ENCODE results near the gene BBX. TPM values are rescaled to one million over a fixed set of nuclear protein-coding genes. Genes with fewer than 3 reads are reported as not detected.

The BBX gene
- total RNA-seq, 2 donors from 2014 or later, result 94.7 to 226 TPM

DNA sequence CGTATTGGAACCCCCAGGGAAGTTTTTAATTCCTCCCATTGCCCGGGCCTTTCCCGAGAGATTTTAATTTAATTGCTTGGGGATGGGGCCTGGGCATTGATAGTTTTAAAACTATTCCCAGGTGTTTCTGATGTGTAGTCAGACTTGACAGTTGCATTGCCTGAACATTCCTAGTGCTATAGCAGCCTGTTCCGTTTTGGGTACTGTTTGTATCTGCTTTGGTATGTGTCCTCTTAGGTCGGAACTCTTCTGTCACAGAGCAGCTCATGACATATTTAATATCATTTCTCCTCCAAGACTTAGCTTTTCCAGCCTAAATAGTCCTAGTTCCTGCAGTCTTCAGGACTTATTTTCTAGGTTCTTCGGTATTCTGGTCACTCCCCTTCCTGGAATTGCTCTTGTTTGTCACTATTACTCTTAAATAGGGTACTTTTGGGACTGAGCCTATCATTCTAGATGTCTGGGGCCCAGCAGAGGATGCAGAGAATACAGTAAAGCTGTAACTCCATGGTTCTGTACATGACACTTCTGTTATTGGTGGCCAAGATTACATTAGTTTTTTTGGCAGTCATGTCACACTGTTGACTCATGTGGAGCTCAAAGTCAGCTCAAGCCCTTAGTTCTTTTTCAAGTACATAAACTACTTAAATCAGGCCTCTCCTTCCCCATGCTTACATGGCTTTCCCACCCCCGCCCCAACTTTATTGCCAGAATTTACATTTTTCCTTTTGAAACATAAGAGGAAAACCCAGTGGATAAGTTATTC lies 81.5 kb downstream of the BBX start:
- H3K27ac ChIP-seq, result no peak overlapping the region

DNA sequence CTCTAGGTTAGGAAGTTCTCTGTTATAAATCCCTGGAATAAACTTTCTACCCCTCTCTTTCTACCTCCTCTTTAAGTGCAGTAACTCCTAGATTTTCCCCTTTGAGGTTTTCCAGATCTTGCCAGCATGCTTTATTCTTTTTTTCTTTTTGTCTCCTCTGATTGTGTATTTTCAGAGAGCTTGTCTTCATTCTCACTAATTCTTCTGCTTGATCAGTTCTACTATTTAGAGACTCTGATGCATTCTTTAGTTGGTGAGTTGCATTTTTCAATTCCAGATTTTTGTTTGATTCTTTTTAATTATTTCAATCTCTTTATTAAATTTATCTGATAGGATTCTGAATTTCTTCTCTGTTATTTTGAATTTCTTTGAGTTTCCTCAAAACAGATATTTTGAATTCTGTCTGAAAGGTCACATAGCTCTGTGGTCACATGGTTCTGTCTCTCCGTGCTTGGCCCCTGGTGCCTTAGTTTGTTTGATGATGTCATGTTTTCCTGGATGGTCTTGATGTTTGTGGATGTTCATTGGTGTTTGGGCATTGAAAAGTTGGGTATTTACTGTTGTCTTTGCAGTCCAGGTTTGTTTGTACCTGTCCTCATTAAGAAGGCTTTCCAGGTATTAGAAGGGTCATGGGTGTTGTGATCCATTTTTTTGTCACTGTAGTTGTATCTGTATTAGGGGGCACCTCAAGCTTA lies 89.2 kb downstream of the BBX start:
- Histone ChIP-seq H3K4me1 (replicated peaks) (no peaks in the 10 kb centered on the region), H3K27ac (no peak overlapping the region), H3K27me3 (replicated peaks; ENCODE audit: insufficient read depth) (no peaks in the 10 kb centered on the region), H3K4me3 (no peak overlapping the region), H3K9me3 (no peaks in the 10 kb centered on the region), H3K36me3 (no peaks in the 10 kb centered on the region)
- 95% methylated on average over 1 of the region's 1 CpG for WGBS
- intact Hi-C loops (cut with DNase I), result no loop called here
- DNase-seq (ENCODE audit: low spot score), result no peak
- TF ChIP-seq, protein P1, sequence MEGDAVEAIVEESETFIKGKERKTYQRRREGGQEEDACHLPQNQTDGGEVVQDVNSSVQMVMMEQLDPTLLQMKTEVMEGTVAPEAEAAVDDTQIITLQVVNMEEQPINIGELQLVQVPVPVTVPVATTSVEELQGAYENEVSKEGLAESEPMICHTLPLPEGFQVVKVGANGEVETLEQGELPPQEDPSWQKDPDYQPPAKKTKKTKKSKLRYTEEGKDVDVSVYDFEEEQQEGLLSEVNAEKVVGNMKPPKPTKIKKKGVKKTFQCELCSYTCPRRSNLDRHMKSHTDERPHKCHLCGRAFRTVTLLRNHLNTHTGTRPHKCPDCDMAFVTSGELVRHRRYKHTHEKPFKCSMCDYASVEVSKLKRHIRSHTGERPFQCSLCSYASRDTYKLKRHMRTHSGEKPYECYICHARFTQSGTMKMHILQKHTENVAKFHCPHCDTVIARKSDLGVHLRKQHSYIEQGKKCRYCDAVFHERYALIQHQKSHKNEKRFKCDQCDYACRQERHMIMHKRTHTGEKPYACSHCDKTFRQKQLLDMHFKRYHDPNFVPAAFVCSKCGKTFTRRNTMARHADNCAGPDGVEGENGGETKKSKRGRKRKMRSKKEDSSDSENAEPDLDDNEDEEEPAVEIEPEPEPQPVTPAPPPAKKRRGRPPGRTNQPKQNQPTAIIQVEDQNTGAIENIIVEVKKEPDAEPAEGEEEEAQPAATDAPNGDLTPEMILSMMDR (IDR thresholded peaks at IDR 0.05), result no peak
- TF ChIP-seq POLR2AphosphoS5 (IDR thresholded peaks at IDR 0.05) (no peak), POLR2A (IDR thresholded peaks at IDR 0.05) (no peak)

More for the DNA sequence above, 81.5 kb downstream of the BBX start:
- no peak overlapping the region for H3K4me3 ChIP-seq
- no peak for DNase-seq (ENCODE audit: low spot score)
- no peaks in the 10 kb centered on the region for H3K36me3 ChIP-seq
- intact Hi-C loops (cut with DNase I), result no loop called here
- H3K9me3 ChIP-seq, result no peaks in the 10 kb centered on the region
- WGBS, result 74% methylated on average over 7 of the region's 7 CpGs
- no peak for TF ChIP-seq POLR2A (IDR thresholded peaks at IDR 0.05)
- TF ChIP-seq, protein P1 (IDR thresholded peaks at IDR 0.05), result no peak
- H3K4me1 ChIP-seq (replicated peaks), result no peaks in the 10 kb centered on the region
- H3K27me3 ChIP-seq (replicated peaks; ENCODE audit: insufficient read depth), result no peaks in the 10 kb centered on the region

DNA sequence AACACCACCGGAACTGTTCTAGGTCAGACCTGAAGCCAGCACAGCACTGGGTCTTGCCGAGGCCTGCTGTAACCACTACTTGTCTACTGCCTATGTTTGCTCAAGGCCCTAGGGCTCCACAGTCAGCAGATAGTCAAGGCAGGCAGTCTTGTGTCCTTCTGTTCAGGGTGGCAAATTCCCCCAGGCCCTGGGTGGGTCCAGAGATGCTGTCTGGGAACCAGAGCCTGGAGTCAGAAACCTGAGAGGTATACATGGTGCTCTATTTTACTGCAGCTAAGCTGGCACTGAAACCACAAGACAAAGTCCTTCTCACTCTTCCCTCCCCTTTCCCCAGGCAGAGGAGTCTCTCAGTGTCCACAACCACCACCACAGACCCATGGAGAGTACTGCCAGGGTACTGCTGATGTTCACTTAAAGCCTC lies 89.9 kb downstream of the BBX start:
- DNase-seq (ENCODE audit: low spot score), result no peak
- no peak for TF ChIP-seq POLR2A (IDR thresholded peaks at IDR 0.05)
- TF ChIP-seq, protein P1 (IDR thresholded peaks at IDR 0.05), result no peak
- TF ChIP-seq POLR2AphosphoS5 (IDR thresholded peaks at IDR 0.05), result no peak
- Histone ChIP-seq H3K27ac (no peak overlapping the region), H3K9me3 (no peaks in the 10 kb centered on the region), H3K27me3 (replicated peaks; ENCODE audit: insufficient read depth) (no peaks in the 10 kb centered on the region), H3K4me1 (replicated peaks) (no peaks in the 10 kb centered on the region), H3K36me3 (no peaks in the 10 kb centered on the region), H3K4me3 (no peak overlapping the region)
- intact Hi-C loops (cut with DNase I), result no loop called here
- 100% methylated on average over 2 of the region's 2 CpGs for WGBS

DNA sequence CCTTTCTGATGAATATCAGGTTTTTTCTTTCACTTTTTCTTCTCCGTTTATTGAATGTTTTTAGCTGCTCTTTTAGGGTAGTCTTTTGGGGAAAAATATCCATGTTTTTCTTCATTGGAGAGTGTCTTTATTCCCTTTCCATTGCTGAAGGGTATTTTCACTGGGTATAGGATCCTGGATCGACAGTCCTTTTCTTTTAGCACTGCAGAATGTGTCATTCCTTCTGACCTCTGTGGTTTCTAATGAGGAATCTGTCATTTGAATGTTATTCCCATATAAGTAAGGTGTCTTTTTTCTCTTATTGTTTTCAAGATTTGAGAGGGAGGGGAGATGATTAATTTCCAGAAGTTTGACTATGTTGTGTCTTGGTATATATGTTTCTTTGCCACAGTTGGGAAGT lies 96.8 kb downstream of the BBX start:
- Histone ChIP-seq H3K4me3 (no peak overlapping the region), H3K27me3 (replicated peaks; ENCODE audit: insufficient read depth) (no peaks in the 10 kb centered on the region), H3K36me3 (no peaks in the 10 kb centered on the region), H3K27ac (no peak overlapping the region), H3K9me3 (no peaks in the 10 kb centered on the region), H3K4me1 (replicated peaks) (no peaks in the 10 kb centered on the region)
- intact Hi-C loops (cut with DNase I), result no loop called here
- no peak for TF ChIP-seq POLR2A (IDR thresholded peaks at IDR 0.05)
- TF ChIP-seq POLR2AphosphoS5 (IDR thresholded peaks at IDR 0.05), result no peak
- TF ChIP-seq, protein P1 (IDR thresholded peaks at IDR 0.05), result no peak
- WGBS, result 85% methylated on average over 2 of the region's 2 CpGs
- no peak for DNase-seq (ENCODE audit: low spot score)
